WTC11 (cell line): ENCODE measurements around the gene TMEM95. TPM values are rescaled to one million over a fixed set of nuclear protein-coding genes. Genes with fewer than 3 reads are reported as not detected.
"Not testable (repeated sequence)": the region's sequence is repeated elsewhere in the genome, so short reads cannot be mapped to it uniquely, and the experiment has no call there.

Experiments used
- ATAC-seq: fragments of 200-7000 bp; cut with Tn5 transposase; 2 replicates; pipeline ENCODE4 v1.10.0; 2021; ENCODE audit warnings: mild to moderate bottlenecking, moderate library complexity
- CTCF ChIA-PET: fragments of 300-600 bp; sonication (Branson Sonifier 250); formaldehyde crosslinking; loops from one replicate; lab custom pipeline; 2021; ENCODE audit warnings: antibody characterized with exemption; lab: Charles Lee
- POLR2A ChIA-PET: fragments of 350-600 bp; sonication (Branson Sonifier 250); formaldehyde crosslinking; loops from one replicate; lab custom pipeline; 2021; ENCODE audit warnings: antibody characterized with exemption; lab: Charles Lee
- DNase-seq: peaks from one replicate; pipeline ENCODE4 v3.0.0; 2021; ENCODE audit warnings: low spot score
- H3K27ac Mint-ChIP-seq: 2 replicates; pipeline ENCODE4 v1.8.0; 2021; ENCODE audit warnings: mixed read lengths
- H3K27me3 Mint-ChIP-seq: 2 replicates; pipeline ENCODE4 v1.8.0; 2021; ENCODE audit warnings: low read depth, mild to moderate bottlenecking, moderate library complexity, mixed read lengths
- H3K36me3 Mint-ChIP-seq: 2 replicates; pipeline ENCODE4 v1.8.0; 2021; ENCODE audit warnings: mixed read lengths
- H3K4me1 Mint-ChIP-seq: 2 replicates; pipeline ENCODE4 v1.8.0; 2022; ENCODE audit warnings: mixed read lengths
- H3K4me3 Mint-ChIP-seq: 2 replicates; pipeline ENCODE4 v1.8.0; 2021; ENCODE audit warnings: mild to moderate bottlenecking, moderate library complexity, mixed read lengths
- H3K9me3 Mint-ChIP-seq: 2 replicates; pipeline ENCODE4 v1.8.0; 2021; ENCODE audit warnings: mixed read lengths
- CBFB ChIP-seq: sonication (generic); formaldehyde crosslinking; IDR thresholded peaks from 2 replicates; pipeline ENCODE4 v1.8.1; 2022; ENCODE audit warnings: mild to moderate bottlenecking, low read depth, missing genetic modification reagents
- CREM ChIP-seq: sonication (generic); formaldehyde crosslinking; IDR thresholded peaks from 2 replicates; pipeline ENCODE4 v1.8.1; 2022; ENCODE audit warnings: mild to moderate bottlenecking, missing genetic modification reagents, moderate library complexity
- MYBL2 ChIP-seq: sonication (generic); formaldehyde crosslinking; IDR thresholded peaks from 2 replicates; pipeline ENCODE4 v1.8.1; 2023; ENCODE audit warnings: mild to moderate bottlenecking, moderate library complexity, missing genetic modification reagents
- RELA ChIP-seq: sonication (generic); formaldehyde crosslinking; IDR thresholded peaks from 2 replicates; pipeline ENCODE4 v1.8.1; 2022; ENCODE audit warnings: missing genetic modification reagents, mild to moderate bottlenecking, borderline replicate concordance
- ZNF138 ChIP-seq: sonication (generic); formaldehyde crosslinking; conservative IDR thresholded peaks from 2 replicates; pipeline ENCODE4 v1.8.1; 2022; ENCODE audit warnings: mild to moderate bottlenecking, moderate library complexity, missing genetic modification reagents
- total RNA-seq: library from RNA; stranded (reverse); gene quantifications from 3 replicates; pipeline ENCODE4 v1.2.3, GENCODE V29; 2021
- TF ChIP-seq, protein P1 (sequence below): sonication (generic); formaldehyde crosslinking; IDR thresholded peaks from 2 replicates; pipeline ENCODE4 v1.8.0; 2022; ENCODE audit warnings: mild to moderate bottlenecking, missing genetic modification reagents
- TF ChIP-seq, protein P2 (sequence below): sonication (generic); formaldehyde crosslinking; IDR thresholded peaks from 2 replicates; pipeline ENCODE4 v1.8.1; 2023; ENCODE audit warnings: mild to moderate bottlenecking, missing genetic modification reagents, moderate library complexity
- TF ChIP-seq, protein P3 (sequence below): sonication (generic); formaldehyde crosslinking; IDR thresholded peaks from 2 replicates; pipeline ENCODE4 v1.8.1; 2023; ENCODE audit warnings: mild to moderate bottlenecking, missing genetic modification reagents
- TF ChIP-seq, protein P4 (sequence below): sonication (generic); formaldehyde crosslinking; IDR thresholded peaks from 2 replicates; pipeline ENCODE4 v1.8.0; 2022; ENCODE audit warnings: mild to moderate bottlenecking, missing genetic modification reagents
- TF ChIP-seq, protein P5 (sequence below): sonication (generic); formaldehyde crosslinking; IDR thresholded peaks from 2 replicates; pipeline ENCODE4 v1.8.0; 2023; ENCODE audit warnings: missing genetic modification reagents, mild to moderate bottlenecking, borderline replicate concordance
- TF ChIP-seq, protein P6 (sequence below): sonication (generic); formaldehyde crosslinking; conservative IDR thresholded peaks from 2 replicates; pipeline ENCODE4 v1.8.1; 2022; ENCODE audit warnings: mild to moderate bottlenecking, missing genetic modification reagents
- TF ChIP-seq, protein P7 (sequence below): fragments of 250-450 bp; sonication (Bioruptor Pico); IDR thresholded peaks from 2 replicates; pipeline ENCODE4 v1.9.0; 2021; ENCODE audit warnings: mild to moderate bottlenecking, borderline replicate concordance

The TMEM95 gene
- total RNA-seq, 1 experiment from 2014 or later, result not detected

DNA sequence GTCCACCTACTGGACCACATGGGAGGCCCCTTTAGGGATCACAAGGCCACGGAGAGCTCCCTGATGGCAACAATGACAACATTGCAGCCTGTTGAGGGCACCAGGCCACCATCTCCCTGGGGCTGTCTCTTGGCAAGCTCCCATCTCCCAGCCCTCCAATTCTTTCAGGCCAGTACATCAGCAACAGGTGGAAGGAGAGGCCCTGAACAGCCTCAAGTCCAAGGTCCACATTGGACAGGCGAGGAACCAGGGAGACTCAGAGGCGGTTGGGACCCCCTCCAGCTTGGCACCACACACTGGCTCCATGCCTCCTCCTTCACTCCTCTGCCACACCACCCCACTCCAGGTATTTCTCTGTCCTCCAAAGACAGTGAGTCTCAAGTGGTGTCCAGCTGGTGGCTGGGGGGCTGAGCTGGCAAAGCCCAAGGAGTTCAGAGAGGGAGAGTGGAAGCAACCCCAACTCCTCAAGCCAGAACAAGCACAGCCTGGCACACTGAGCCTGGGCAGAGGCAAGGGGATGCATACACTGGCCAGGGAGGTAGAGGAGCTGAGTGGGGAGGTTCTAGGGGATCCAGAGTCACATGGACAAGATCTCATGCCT lies 19.9 kb upstream of the TMEM95 start:
- no peaks in the 10 kb centered on the region for H3K27me3 Mint-ChIP-seq
- H3K4me3 Mint-ChIP-seq, result no peak overlapping the region
- no peaks in the 10 kb centered on the region for H3K9me3 Mint-ChIP-seq
- H3K36me3 Mint-ChIP-seq, result peaks cover 6% of the 10 kb centered on the region; the same call in 1 of the 2 replicates
- peaks cover 38% of the 10 kb centered on the region for H3K4me1 Mint-ChIP-seq
- ChIA-PET POLR2A (interaction anchor here (1.2 kb wide), 1 partner anchor 14 kb away, joined by 3 read pairs; no protein-coding TSS in a partner anchor), CTCF (interaction anchor here (1.0 to 2.8 kb wide), 4 partner anchors 11 to 225 kb away, joined by 3 to 20 read pairs (median 8); partner anchors contain the start of gene SLC2A4)
- DNase-seq (no peak), ATAC-seq (no peak)
- TF ChIP-seq, protein P1, sequence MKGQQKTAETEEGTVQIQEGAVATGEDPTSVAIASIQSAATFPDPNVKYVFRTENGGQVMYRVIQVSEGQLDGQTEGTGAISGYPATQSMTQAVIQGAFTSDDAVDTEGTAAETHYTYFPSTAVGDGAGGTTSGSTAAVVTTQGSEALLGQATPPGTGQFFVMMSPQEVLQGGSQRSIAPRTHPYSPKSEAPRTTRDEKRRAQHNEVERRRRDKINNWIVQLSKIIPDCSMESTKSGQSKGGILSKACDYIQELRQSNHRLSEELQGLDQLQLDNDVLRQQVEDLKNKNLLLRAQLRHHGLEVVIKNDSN (CRISPR knock-in tag), result no peak
- no peak for TF ChIP-seq RELA (CRISPR knock-in tag)
- TF ChIP-seq, protein P2, sequence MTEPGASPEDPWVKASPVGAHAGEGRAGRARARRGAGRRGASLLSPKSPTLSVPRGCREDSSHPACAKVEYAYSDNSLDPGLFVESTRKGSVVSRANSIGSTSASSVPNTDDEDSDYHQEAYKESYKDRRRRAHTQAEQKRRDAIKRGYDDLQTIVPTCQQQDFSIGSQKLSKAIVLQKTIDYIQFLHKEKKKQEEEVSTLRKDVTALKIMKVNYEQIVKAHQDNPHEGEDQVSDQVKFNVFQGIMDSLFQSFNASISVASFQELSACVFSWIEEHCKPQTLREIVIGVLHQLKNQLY (CRISPR knock-in tag), result no peak
- no peak for TF ChIP-seq ZNF138 (CRISPR knock-in tag)
- no peak for TF ChIP-seq CREM (CRISPR knock-in tag)
- peak overlapping the region; percentile 25 for H3K27ac Mint-ChIP-seq

DNA sequence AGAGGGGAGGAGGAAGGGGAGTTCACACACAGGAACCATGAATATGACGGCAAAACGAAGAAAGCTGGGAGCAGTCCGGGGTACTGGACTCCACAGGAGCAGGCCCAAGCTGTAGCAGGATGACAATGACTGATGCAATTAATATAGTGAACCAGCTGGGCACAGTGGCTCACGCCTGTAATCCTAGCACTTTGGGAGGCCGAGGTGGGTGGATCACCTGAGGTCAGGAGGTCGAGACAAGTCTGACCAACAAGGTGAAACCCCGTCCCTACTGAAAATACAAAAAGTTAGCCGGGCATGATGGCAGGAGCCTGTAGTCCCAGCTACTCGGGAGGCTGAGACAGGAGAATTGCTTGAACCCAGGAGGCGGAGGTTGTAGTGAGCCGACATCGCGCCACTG lies 19.2 kb upstream of the TMEM95 start:
- not testable (repeated sequence) for H3K27me3 Mint-ChIP-seq, ATAC-seq, H3K36me3 Mint-ChIP-seq, H3K9me3 Mint-ChIP-seq, DNase-seq
- peak overlapping the region; percentile 92 for H3K27ac Mint-ChIP-seq
- ChIA-PET CTCF (interaction anchor here (0.6 to 2.8 kb wide), 14 partner anchors 12 to 321 kb away, joined by 3 to 20 read pairs (median 6); partner anchors contain the start of genes KCTD11, PLSCR3, SLC2A4 and TMEM102), POLR2A (interaction anchor here (0.6 to 2.5 kb wide), 3 partner anchors 14 to 98 kb away, joined by 3 to 22 read pairs (median 3); no protein-coding TSS in a partner anchor)
- peak overlapping the region; percentile 63; the same call in 1 of the 2 replicates for H3K4me3 Mint-ChIP-seq
- H3K4me1 Mint-ChIP-seq, result peaks cover 35% of the 10 kb centered on the region

DNA sequence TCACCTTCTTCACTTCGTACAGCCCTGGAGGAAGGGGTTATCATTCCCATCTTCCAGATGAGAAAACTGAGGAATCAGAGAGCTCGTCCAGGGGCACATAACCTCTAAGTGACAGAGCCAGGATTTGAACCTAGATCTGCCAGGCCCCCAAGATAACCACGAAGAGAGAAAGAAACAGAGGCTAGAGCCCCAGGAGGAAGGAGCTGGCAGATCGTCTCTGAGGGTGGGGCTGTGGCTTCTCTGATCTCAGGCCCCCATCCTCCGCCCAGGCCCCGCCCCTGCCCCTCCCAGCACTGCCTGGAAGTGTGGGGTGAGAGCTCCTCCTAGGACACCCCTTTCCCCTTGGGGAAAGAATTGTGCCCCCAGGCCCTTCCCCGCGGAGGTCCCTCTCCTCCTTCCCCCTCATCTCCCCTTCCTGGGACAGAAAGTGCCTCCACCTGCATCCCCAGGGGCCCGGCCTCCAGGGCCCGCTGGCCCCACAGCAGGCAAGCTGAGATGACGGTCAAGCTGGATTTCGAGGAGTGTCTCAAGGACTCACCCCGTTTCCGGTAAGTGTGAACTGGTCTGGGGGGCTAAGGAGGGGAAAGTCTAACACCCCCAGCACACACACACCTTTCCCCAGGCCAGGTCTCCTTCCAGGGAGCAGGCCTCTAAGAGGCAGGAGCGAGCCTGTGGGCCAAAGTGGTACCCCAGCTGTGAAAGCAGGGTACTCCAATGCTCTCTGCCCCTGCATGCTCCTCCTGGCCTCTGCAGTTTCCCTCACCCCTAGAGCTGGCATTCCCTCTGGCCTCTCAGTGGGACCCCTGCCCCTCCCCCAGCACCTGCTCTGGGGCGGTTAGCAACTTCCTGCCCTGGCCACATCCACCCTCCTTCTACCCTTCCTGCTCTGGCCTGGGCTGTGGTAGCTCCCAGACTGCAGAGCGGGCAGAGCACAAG lies 18.4 kb upstream of the TMEM95 start, which contains the start of gene ACAP1:
Gene ACAP1, plus strand, starts transcription at position 290 of the 936 bp plus-strand sequence. Its CDS starts 206 bp downstream, at position 496.
- Mint-ChIP-seq H3K4me1 (peaks cover 34% of the 10 kb centered on the region), H3K4me3 (peak within 1 kb of the TSS; percentile 63), H3K27me3 (no peaks in the 10 kb centered on the region), H3K9me3 (no peaks in the 10 kb centered on the region), H3K27ac (peak within 1 kb of the TSS; percentile 98), H3K36me3 (peaks cover 6% of the 10 kb centered on the region; the same call in 1 of the 2 replicates)
- POLR2A ChIA-PET, result interaction anchor here (0.6 to 2.5 kb wide), 12 partner anchors 13 to 301 kb away, joined by 3 to 22 read pairs (median 4); partner anchors contain the start of genes GPS2, SLC16A13 and TMEM256
- DNase-seq, result peak; percentile 78
- ATAC-seq, result peak; percentile 96
- CTCF ChIA-PET, result interaction anchor here (0.6 to 2.8 kb wide), 29 partner anchors 7 to 380 kb away, joined by 3 to 20 read pairs (median 5); partner anchors contain the start of genes KCTD11, PLSCR3, SLC2A4 and SOX15
- TF ChIP-seq, protein P1 (CRISPR knock-in tag), result no peak
- TF ChIP-seq, protein P3, sequence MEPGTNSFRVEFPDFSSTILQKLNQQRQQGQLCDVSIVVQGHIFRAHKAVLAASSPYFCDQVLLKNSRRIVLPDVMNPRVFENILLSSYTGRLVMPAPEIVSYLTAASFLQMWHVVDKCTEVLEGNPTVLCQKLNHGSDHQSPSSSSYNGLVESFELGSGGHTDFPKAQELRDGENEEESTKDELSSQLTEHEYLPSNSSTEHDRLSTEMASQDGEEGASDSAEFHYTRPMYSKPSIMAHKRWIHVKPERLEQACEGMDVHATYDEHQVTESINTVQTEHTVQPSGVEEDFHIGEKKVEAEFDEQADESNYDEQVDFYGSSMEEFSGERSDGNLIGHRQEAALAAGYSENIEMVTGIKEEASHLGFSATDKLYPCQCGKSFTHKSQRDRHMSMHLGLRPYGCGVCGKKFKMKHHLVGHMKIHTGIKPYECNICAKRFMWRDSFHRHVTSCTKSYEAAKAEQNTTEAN, result peak; percentile 60; the same call in 1 of the 2 replicates
- TF ChIP-seq, protein P4, sequence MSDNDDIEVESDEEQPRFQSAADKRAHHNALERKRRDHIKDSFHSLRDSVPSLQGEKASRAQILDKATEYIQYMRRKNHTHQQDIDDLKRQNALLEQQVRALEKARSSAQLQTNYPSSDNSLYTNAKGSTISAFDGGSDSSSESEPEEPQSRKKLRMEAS (CRISPR knock-in tag), result peak; percentile 61
- TF ChIP-seq MYBL2 (CRISPR knock-in tag), result peak; percentile 67; the same call in 1 of the 2 replicates
- TF ChIP-seq, protein P5, sequence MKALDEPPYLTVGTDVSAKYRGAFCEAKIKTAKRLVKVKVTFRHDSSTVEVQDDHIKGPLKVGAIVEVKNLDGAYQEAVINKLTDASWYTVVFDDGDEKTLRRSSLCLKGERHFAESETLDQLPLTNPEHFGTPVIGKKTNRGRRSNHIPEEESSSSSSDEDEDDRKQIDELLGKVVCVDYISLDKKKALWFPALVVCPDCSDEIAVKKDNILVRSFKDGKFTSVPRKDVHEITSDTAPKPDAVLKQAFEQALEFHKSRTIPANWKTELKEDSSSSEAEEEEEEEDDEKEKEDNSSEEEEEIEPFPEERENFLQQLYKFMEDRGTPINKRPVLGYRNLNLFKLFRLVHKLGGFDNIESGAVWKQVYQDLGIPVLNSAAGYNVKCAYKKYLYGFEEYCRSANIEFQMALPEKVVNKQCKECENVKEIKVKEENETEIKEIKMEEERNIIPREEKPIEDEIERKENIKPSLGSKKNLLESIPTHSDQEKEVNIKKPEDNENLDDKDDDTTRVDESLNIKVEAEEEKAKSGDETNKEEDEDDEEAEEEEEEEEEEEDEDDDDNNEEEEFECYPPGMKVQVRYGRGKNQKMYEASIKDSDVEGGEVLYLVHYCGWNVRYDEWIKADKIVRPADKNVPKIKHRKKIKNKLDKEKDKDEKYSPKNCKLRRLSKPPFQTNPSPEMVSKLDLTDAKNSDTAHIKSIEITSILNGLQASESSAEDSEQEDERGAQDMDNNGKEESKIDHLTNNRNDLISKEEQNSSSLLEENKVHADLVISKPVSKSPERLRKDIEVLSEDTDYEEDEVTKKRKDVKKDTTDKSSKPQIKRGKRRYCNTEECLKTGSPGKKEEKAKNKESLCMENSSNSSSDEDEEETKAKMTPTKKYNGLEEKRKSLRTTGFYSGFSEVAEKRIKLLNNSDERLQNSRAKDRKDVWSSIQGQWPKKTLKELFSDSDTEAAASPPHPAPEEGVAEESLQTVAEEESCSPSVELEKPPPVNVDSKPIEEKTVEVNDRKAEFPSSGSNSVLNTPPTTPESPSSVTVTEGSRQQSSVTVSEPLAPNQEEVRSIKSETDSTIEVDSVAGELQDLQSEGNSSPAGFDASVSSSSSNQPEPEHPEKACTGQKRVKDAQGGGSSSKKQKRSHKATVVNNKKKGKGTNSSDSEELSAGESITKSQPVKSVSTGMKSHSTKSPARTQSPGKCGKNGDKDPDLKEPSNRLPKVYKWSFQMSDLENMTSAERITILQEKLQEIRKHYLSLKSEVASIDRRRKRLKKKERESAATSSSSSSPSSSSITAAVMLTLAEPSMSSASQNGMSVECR, result peak; percentile 62; the same call in 1 of the 2 replicates
- TF ChIP-seq, protein P6, sequence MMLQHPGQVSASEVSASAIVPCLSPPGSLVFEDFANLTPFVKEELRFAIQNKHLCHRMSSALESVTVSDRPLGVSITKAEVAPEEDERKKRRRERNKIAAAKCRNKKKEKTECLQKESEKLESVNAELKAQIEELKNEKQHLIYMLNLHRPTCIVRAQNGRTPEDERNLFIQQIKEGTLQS (CRISPR knock-in tag), result no peak
- no peak for TF ChIP-seq CBFB (CRISPR knock-in tag)
- TF ChIP-seq, protein P7, sequence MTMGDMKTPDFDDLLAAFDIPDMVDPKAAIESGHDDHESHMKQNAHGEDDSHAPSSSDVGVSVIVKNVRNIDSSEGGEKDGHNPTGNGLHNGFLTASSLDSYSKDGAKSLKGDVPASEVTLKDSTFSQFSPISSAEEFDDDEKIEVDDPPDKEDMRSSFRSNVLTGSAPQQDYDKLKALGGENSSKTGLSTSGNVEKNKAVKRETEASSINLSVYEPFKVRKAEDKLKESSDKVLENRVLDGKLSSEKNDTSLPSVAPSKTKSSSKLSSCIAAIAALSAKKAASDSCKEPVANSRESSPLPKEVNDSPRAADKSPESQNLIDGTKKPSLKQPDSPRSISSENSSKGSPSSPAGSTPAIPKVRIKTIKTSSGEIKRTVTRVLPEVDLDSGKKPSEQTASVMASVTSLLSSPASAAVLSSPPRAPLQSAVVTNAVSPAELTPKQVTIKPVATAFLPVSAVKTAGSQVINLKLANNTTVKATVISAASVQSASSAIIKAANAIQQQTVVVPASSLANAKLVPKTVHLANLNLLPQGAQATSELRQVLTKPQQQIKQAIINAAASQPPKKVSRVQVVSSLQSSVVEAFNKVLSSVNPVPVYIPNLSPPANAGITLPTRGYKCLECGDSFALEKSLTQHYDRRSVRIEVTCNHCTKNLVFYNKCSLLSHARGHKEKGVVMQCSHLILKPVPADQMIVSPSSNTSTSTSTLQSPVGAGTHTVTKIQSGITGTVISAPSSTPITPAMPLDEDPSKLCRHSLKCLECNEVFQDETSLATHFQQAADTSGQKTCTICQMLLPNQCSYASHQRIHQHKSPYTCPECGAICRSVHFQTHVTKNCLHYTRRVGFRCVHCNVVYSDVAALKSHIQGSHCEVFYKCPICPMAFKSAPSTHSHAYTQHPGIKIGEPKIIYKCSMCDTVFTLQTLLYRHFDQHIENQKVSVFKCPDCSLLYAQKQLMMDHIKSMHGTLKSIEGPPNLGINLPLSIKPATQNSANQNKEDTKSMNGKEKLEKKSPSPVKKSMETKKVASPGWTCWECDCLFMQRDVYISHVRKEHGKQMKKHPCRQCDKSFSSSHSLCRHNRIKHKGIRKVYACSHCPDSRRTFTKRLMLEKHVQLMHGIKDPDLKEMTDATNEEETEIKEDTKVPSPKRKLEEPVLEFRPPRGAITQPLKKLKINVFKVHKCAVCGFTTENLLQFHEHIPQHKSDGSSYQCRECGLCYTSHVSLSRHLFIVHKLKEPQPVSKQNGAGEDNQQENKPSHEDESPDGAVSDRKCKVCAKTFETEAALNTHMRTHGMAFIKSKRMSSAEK (CRISPR knock-in tag), result no peak
